Thyroid gland (tissue), 4 donors: ENCODE measurements around the gene SH3TC1. TPM values are rescaled to one million over a fixed set of nuclear protein-coding genes. Genes with fewer than 3 reads are reported as not detected.

ENCODE experiments used
- DNase-seq, 2 donors: peaks; one replicate each; pipeline ENCODE4 v3.0.0-alpha.2; 2019
- H3K27ac ChIP-seq, 3 donors: fragments of 200-600 bp; sonication (generic); 1 replicate in 2 of 3; 2 replicates in 1 of 3; pipeline ENCODE4 v1.5.1; 2016 to 2019; ENCODE audit warnings: mild to moderate bottlenecking in 1 of 3, moderate library complexity in 1 of 3
- H3K27me3 ChIP-seq: fragments of 200-600 bp; sonication (generic); one replicate; pipeline ENCODE4 v1.5.1; 2019
- H3K36me3 ChIP-seq, 2 donors: fragments of 200-600 bp; sonication (generic); one replicate each; pipeline ENCODE4 v1.5.1; 2016 to 2019
- H3K4me1 ChIP-seq, 2 donors: fragments of 200-600 bp; sonication (generic); one replicate each; pipeline ENCODE4 v1.5.1; 2017 to 2019
- H3K4me3 ChIP-seq, 3 donors: fragments of 200-600 bp; sonication (generic); replicated peaks in 1 of 3; 1 replicate in 2 of 3; 2 replicates in 1 of 3; pipeline ENCODE4 v1.5.1; 2016; ENCODE audit warnings: mild to moderate bottlenecking in 1 of 3
- H3K9me3 ChIP-seq: fragments of 200-600 bp; sonication (generic); one replicate; pipeline ENCODE4 v1.5.1; 2017
- CTCF ChIP-seq, 6 experiments: fragments of 200-600 bp in 3 of 6; fragments of 450-650 bp in 3 of 6; sonication (generic) in 3 of 6; IDR thresholded peaks; one replicate each; pipeline ENCODE4 v1.5.1; 2016 to 2019; ENCODE audit warnings: antibody characterized with exemption in 6 of 6, mild to moderate bottlenecking in 2 of 6, inconsistent platforms in 1 of 6, moderate library complexity in 1 of 6
- POLR2A ChIP-seq, 2 donors: fragments of 450-650 bp; IDR thresholded peaks; one replicate each; pipeline ENCODE4 v1.6.1; 2017; ENCODE audit warnings: antibody characterized with exemption in 2 of 2, mild to moderate bottlenecking in 2 of 2, moderate library complexity in 1 of 2
- WGBS, 2 donors: methylation state at CpG; one replicate each; pipeline ENCODE4 v1.1.5; 2017; 5-methylcytosine and 5-hydroxymethylcytosine counted together
- intact Hi-C: fragments of 100-400 bp; cut with DNase I; formaldehyde crosslinking; loops from one replicate; pipeline ENCODE4 v1.15.1; 2023
- total RNA-seq, 4 donors: library from RNA; depleted of rRNA; stranded (reverse); fragments of >200 nt; gene quantifications; one replicate each; pipeline ENCODE4 v1.2.3, GENCODE V29; 2016

The SH3TC1 gene
- total RNA-seq, 4 donors from 2014 or later: 13.5 to 29.5 (median 16.4) TPM

- Histone ChIP-seq H3K4me1 (peaks cover 18 to 34% of the 10 kb centered on the region in 2 donors), H3K27ac (peak overlapping the region; percentile 57 to 66 (median 62)), H3K4me3 (no peak overlapping the region), H3K27me3 (no peaks in the 10 kb centered on the region), H3K36me3 (no peaks in the 10 kb centered on the region), H3K9me3 (no peaks in the 10 kb centered on the region)
- TF ChIP-seq POLR2A (IDR thresholded peaks at IDR 0.05): no peak
- TF ChIP-seq CTCF (IDR thresholded peaks at IDR 0.05): no peak
- peak; percentile 93 to 96 for DNase-seq
- intact Hi-C loops: no loop called here
- 15 to 22% methylated on average over 9 to 16 of the region's 29 CpGs for WGBS, 2 donors
Measured at GRCh38 chr4:8188743-8189550, 10.1 kb upstream of the SH3TC1 start.

GRCh38 chr4:8189551-8190466 lies 9.3 kb upstream of the SH3TC1 start:
- DNase-seq: no peak
- TF ChIP-seq CTCF (IDR thresholded peaks at IDR 0.05): no peak
- no peak for TF ChIP-seq POLR2A (IDR thresholded peaks at IDR 0.05)
- Histone ChIP-seq H3K36me3 (no peaks in the 10 kb centered on the region), H3K9me3 (no peaks in the 10 kb centered on the region), H3K4me3 (no peak overlapping the region), H3K27ac (peak overlapping the region; percentile 62 to 69 (median 66)), H3K4me1 (peaks cover 24 to 40% of the 10 kb centered on the region in 2 donors), H3K27me3 (no peaks in the 10 kb centered on the region)
- intact Hi-C loops: no loop called here
- WGBS, 2 donors: 87% methylated on average over 22 to 25 of the region's 26 CpGs

GRCh38 chr4:8191136-8191747 lies 7.8 kb upstream of the SH3TC1 start:
- intact Hi-C loops: no loop called here
- TF ChIP-seq CTCF (IDR thresholded peaks at IDR 0.05): no peak
- Histone ChIP-seq H3K4me1 (peaks cover 24 to 47% of the 10 kb centered on the region in 2 donors), H3K27ac (peak overlapping the region; percentile 48 to 69 (median 62)), H3K4me3 (no peak overlapping the region), H3K27me3 (no peaks in the 10 kb centered on the region), H3K36me3 (no peaks in the 10 kb centered on the region), H3K9me3 (no peaks in the 10 kb centered on the region)
- DNase-seq: peak; percentile 39 to 50
- 65 to 70% methylated on average over 8 to 20 of the region's 23 CpGs for WGBS, 2 donors

- TF ChIP-seq CTCF (IDR thresholded peaks at IDR 0.05) (peak in 1 of 6 experiments; percentile 8), POLR2A (IDR thresholded peaks at IDR 0.05) (no peak)
- H3K4me3 ChIP-seq: no peak overlapping the region
- no peak overlapping the region for H3K27ac ChIP-seq
- DNase-seq: peak in 1 of 2 donors; percentile 35
- H3K9me3 ChIP-seq: no peaks in the 10 kb centered on the region
- no peaks in the 10 kb centered on the region for H3K27me3 ChIP-seq
- 75 to 81% methylated on average over 16 to 18 of the region's 18 CpGs for WGBS, 2 donors
- intact Hi-C loops: no loop called here
- H3K4me1 ChIP-seq: peaks cover 24 to 46% of the 10 kb centered on the region in 2 donors
- no peaks in the 10 kb centered on the region for H3K36me3 ChIP-seq
Measured at GRCh38 chr4:8192748-8193738, 6.0 kb upstream of the SH3TC1 start.
